Prostate gland (tissue), 2 donors: ENCODE data around the gene MPV17L2.

ENCODE experiments used
- CTCF ChIP-seq, 4 experiments: fragments of 200-600 bp in 2 of 4; fragments of 450-650 bp in 2 of 4; sonication (generic) in 2 of 4; IDR thresholded peaks; 1 replicate in 3 of 4; 2 replicates in 1 of 4; pipeline ENCODE4 v1.5.1; 2016 to 2019; ENCODE audit warnings: antibody characterized with exemption in 4 of 4, mild to moderate bottlenecking in 2 of 4, moderate library complexity in 2 of 4
- POLR2A ChIP-seq: fragments of 450-650 bp; IDR thresholded peaks from one replicate; pipeline ENCODE4 v1.6.1; 2016; ENCODE audit warnings: antibody characterized with exemption, mild to moderate bottlenecking
- POLR2AphosphoS5 ChIP-seq: sonication (generic); formaldehyde crosslinking; IDR thresholded peaks from one replicate; pipeline ENCODE4 v1.6.1; 2017; ENCODE audit warnings: antibody characterized with exemption

GRCh38 chr19:18233224-18233825 lies 40.3 kb downstream of the MPV17L2 start:
- TF ChIP-seq CTCF (IDR thresholded peaks at IDR 0.05) (no peak), POLR2A (no peak), POLR2AphosphoS5 (no peak)
